ENCODE measurements around the gene ZC3H4. TPM values are rescaled to one million over a fixed set of nuclear protein-coding genes. Genes with fewer than 3 reads are reported as not detected.

ZC3H4 gene
- total and polyA plus RNA-seq, 9 of the 15 experiments (the other 6 are each of a cell fraction or from before 2014, with no cell fraction given) = 2.2 to 75.6 (median 18.3) TPM

GRCh38 chr19:47112166-47112996 lies 1.2 kb downstream of the ZC3H4 start (continued):
- TF ChIP-seq HEY1 (CRISPR knock-in tag; IDR thresholded peaks at IDR 0.05; ENCODE audit: borderline replicate concordance) (no peak), TBP (optimal IDR thresholded peaks at IDR 0.05; ENCODE audit: low read depth, low read length) (no peak), ZNF644 (tag; IDR thresholded peaks at IDR 0.05; ENCODE audit: low read depth) (peak; percentile 55), ATF2 (CRISPR knock-in tag; IDR thresholded peaks at IDR 0.05) (no peak), XRCC4 (IDR thresholded peaks at IDR 0.05; ENCODE audit: extremely low read depth, insufficient read depth, insufficient read length) (no peak), NCOA2 (IDR thresholded peaks at IDR 0.05; ENCODE audit: partially characterized antibody in 2 of 2) (no peak), ARNT (IDR thresholded peaks at IDR 0.05) (no peak), ZNF134 (CRISPR knock-in tag; conservative IDR thresholded peaks at IDR 0.05) (0 out of 2 replicates have a peak, but pooled peaks have one; percentile 13), TEAD1 (CRISPR knock-in tag; IDR thresholded peaks at IDR 0.05) (0 out of 4 replicates have a peak, but pooled peaks of 1 of the 2 experiments have one; percentile 16)
- TF ChIP-seq, protein P1, sequence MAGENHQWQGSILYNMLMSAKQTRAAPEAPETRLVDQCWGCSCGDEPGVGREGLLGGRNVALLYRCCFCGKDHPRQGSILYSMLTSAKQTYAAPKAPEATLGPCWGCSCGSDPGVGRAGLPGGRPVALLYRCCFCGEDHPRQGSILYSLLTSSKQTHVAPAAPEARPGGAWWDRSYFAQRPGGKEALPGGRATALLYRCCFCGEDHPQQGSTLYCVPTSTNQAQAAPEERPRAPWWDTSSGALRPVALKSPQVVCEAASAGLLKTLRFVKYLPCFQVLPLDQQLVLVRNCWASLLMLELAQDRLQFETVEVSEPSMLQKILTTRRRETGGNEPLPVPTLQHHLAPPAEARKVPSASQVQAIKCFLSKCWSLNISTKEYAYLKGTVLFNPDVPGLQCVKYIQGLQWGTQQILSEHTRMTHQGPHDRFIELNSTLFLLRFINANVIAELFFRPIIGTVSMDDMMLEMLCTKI (IDR thresholded peaks at IDR 0.05; ENCODE audit: partially characterized antibody) = no peak
- TF ChIP-seq, protein P2, sequence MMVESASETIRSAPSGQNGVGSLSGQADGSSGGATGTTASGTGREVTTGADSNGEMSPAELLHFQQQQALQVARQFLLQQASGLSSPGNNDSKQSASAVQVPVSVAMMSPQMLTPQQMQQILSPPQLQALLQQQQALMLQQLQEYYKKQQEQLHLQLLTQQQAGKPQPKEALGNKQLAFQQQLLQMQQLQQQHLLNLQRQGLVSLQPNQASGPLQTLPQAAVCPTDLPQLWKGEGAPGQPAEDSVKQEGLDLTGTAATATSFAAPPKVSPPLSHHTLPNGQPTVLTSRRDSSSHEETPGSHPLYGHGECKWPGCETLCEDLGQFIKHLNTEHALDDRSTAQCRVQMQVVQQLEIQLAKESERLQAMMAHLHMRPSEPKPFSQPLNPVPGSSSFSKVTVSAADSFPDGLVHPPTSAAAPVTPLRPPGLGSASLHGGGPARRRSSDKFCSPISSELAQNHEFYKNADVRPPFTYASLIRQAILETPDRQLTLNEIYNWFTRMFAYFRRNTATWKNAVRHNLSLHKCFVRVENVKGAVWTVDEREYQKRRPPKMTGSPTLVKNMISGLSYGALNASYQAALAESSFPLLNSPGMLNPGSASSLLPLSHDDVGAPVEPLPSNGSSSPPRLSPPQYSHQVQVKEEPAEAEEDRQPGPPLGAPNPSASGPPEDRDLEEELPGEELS (CRISPR knock-in tag; IDR thresholded peaks at IDR 0.05; ENCODE audit: borderline replicate concordance) = peak; percentile 70; the same call in 1 of the 2 replicates
- TF ChIP-seq, protein P3, sequence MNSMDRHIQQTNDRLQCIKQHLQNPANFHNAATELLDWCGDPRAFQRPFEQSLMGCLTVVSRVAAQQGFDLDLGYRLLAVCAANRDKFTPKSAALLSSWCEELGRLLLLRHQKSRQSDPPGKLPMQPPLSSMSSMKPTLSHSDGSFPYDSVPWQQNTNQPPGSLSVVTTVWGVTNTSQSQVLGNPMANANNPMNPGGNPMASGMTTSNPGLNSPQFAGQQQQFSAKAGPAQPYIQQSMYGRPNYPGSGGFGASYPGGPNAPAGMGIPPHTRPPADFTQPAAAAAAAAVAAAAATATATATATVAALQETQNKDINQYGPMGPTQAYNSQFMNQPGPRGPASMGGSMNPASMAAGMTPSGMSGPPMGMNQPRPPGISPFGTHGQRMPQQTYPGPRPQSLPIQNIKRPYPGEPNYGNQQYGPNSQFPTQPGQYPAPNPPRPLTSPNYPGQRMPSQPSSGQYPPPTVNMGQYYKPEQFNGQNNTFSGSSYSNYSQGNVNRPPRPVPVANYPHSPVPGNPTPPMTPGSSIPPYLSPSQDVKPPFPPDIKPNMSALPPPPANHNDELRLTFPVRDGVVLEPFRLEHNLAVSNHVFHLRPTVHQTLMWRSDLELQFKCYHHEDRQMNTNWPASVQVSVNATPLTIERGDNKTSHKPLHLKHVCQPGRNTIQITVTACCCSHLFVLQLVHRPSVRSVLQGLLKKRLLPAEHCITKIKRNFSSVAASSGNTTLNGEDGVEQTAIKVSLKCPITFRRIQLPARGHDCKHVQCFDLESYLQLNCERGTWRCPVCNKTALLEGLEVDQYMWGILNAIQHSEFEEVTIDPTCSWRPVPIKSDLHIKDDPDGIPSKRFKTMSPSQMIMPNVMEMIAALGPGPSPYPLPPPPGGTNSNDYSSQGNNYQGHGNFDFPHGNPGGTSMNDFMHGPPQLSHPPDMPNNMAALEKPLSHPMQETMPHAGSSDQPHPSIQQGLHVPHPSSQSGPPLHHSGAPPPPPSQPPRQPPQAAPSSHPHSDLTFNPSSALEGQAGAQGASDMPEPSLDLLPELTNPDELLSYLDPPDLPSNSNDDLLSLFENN (IDR thresholded peaks at IDR 0.05; ENCODE audit: low read depth in 2 of 2, low read length in 2 of 2) = peak in 1 of 2 experiments; percentile 13; a peak in 1 of 4 replicates
